ENCODE measurements around the gene COPG2.

COPG2 gene

GRCh38 chr7:130500463-130500862 is 168.1 kb downstream of the COPG2 start:
- DNase-seq (ENCODE audit: low spot score) = no peak

GRCh38 chr7:130494431-130494858 is 174.1 kb downstream of the COPG2 start:
- DNase-seq (ENCODE audit: low spot score) = no peak

DNA sequence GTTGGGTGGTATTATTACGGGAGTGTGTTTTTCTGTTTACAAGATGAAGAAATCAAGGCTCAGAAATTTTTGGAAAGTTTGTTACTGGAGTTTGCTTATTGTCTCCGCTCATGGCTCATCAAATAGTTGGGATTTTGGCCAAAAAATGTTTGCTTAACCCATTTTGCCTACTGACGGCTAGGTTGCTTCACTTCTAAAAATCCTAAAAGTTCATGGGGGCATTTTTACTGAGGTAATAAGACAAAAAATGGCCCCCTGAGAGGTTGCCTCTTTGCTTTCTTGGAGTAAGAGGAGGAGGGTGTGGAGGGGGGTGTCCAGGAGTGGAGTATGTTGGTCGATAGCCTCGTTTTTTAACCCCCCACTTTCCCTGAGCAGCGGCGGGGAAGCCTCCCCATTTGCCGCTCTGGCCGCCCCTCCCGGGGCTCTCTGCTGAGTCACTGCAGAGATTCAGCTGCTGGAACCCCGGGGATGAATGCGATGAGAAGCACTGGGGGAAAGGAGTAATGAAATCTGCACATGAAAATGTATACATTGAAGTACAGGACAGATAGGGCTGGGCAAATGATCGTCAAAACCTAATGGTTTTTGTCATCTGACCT is 175.2 kb downstream of the COPG2 start:
- no peak for DNase-seq (ENCODE audit: low spot score)

DNA sequence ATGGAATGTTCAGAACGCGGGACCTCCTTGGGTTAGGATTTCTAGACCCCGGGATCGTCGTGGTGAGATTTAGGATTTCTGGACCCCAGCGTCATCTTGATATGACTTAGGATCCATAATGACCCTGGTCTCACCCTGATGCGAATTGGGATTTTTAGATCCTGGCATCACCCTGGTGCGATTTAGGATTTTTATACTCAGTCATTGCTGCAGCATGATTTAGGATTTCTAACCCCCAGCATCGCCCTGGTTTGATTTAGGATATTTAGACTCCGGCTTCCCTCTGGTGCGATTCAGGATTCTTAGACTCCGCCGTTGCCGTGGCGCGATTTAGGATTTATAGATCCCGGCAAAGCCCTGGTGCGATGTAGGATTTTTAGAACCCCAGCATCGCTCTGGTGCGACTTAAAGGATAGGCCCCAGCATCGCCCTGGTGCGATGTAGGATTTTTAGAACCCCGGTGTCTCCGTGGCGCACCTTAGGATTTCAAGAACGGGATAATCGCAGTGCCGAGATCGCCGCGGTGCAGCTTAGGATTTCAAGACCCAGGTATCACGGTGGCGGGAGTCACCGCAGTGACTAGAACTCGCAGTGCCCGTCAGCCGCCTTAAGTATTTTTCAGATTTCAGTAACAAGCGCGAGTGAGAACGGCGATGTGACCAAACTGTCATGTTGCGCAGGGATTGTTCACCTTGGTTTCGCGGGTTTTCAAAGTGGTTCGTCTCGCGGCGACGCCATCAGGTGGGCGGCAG is 175.8 kb downstream of the COPG2 start:
- no peak for DNase-seq (ENCODE audit: low spot score)

GRCh38 chr7:130491841-130492522 is 176.6 kb downstream of the COPG2 start, which contains the start of gene MEST:
TSS of gene MEST (plus strand) at chr7:130492085. CDS start at chr7:130492314, 229 bp downstream.
- DNase-seq (ENCODE audit: low spot score) = no peak

GRCh38 chr7:130490888-130491804 is 177.4 kb downstream of the COPG2 start:
- DNase-seq (ENCODE audit: low spot score) = no peak

DNA sequence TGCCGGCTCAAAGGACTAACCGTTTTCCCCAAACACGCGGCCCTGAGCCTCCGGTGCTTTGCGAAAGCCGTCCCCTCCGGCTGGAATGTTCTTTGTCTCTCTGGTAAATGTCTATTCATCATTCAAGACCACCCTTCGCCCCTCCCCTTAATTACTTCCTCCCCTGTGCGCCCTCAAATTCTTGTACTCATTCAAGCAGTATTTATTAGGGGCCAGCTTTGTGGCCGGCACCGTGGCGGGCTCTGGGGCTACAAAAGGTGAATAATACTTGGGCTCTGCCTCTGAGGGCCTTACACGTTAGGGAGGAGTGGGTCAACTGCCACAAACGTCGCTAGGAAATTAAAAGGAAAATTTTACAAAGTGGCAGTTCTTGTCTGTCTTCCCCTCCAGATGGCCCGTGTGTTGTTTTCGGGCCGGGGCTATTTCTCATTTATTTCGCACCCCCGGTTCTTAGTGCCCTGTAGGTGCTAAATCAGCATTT is 178.2 kb downstream of the COPG2 start:
- no peak for DNase-seq (ENCODE audit: low spot score)

- no peak for DNase-seq (ENCODE audit: low spot score)
These were observed 179.2 kb downstream of the COPG2 start for GRCh38 chr7:130489140-130489983.

GRCh38 chr7:130488392-130489139 is 180.0 kb downstream of the COPG2 start:
- no peak for DNase-seq (ENCODE audit: low spot score)

GRCh38 chr7:130486954-130487436 is 181.6 kb downstream of the COPG2 start:
- peak; percentile 23 for DNase-seq (ENCODE audit: low spot score)

DNA sequence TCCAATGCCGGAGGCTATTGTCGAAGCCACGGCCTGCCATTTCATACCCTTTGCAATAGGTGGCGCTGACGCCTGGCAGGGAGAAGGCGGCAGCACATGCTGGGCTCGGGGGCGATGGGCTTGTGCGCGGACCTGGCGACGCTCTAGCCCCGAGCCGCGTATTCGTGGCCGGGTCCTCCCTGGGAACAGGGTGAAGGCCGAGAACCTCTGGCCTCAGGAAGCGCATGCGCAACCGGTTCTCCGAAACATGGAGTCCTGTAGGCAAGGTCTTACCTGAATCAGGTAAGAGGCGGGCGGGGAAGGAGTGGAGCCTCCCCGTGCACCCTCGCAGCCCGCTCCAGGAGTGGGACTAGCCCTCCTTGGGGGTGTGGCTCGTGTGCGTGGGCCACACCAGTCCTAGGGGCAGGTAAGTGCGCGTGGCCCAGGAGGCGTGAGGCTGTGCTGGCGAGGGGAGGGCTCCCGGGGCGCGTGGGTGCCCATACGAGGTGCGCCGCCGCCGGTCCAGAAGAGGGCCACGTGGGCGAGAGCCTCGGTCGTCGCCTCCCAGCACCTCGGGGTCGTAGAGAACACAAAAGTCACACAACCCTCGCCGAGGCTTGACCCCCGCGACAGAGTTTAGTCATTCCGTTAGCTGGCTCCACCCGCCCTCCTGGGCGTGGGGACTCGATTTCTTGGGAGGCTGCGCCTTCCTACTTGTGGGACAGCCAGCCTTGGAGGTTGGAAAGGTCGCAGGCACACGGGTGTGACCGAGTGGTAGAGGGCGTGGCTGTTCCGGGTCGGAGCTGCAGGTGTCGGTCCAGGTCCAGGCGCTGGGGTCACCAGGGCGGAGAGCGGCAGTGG is 182.2 kb downstream of the COPG2 start:
- DNase-seq (ENCODE audit: low spot score) = peak; percentile 88

GRCh38 chr7:130485734-130486113 is 182.8 kb downstream of the COPG2 start:
- no peak for DNase-seq (ENCODE audit: low spot score)

DNA sequence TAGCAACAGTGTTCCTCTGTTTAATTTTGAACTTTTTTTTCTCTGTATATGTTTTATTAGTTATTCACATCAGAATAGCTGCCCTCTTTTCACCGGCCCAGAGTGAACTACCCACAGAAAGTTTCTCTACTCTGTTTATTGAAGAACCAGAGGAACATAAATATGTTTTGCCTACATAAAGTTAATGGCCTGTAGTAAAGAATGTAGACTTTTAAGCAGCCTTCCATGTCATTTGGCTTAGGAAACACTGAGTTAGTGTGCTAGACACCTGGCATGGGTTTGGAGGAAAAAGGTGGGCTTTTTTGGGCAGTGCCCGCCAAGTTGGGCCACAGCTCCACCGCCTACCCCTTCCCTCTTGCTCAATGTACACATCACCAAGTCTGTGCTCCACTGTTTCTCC is 185.5 kb downstream of the COPG2 start:
- DNase-seq (ENCODE audit: low spot score) = no peak

- DNase-seq (ENCODE audit: low spot score) = no peak
These were observed 186.7 kb downstream of the COPG2 start for GRCh38 chr7:130481898-130482297.

GRCh38 chr7:130479716-130480400 is 188.7 kb downstream of the COPG2 start:
- DNase-seq (ENCODE audit: low spot score) = no peak

GRCh38 chr7:130478991-130479390 is 189.6 kb downstream of the COPG2 start:
- no peak for DNase-seq (ENCODE audit: low spot score)

DNA sequence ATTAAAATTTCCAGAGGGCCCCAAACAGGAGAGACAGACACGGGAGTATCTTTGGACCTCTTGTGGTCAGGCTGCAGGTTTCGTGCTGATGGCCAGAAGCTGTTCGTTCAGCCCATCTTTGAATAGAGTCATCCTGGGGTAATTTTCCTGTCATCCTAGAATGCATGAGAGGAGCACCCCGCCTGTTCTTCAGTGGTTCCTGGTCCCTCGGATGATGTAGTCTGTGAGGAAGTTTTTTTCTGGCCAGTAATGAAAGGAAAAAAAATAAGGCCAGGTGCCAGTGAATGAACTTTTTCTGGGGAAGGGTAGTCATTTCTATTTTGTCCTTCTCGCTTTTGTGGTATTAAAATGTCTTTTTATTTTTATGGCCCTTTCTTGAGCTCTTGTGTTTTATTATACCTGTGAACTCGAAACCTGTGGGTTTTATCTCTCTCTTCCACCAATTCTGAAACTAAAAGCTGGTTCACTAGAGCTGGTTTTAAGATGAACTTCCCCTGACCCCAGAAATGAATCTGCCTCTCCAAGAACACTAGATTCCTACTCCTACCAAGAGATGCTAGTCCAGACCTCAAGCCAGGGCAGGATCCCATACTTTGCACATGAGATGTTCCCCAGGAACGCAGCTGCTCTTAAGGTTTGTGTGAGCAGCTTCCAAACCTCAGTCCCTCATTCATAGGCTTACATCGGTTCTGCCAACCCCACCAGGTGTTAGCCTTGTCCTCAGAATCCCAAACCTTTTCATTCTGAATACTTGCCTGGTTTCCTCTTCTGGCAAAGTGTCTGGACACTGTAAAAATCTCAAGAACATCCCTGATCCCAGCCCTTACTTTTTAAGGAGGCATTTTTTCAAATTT is 192.0 kb downstream of the COPG2 start:
- no peak for DNase-seq (ENCODE audit: low spot score)

DNA sequence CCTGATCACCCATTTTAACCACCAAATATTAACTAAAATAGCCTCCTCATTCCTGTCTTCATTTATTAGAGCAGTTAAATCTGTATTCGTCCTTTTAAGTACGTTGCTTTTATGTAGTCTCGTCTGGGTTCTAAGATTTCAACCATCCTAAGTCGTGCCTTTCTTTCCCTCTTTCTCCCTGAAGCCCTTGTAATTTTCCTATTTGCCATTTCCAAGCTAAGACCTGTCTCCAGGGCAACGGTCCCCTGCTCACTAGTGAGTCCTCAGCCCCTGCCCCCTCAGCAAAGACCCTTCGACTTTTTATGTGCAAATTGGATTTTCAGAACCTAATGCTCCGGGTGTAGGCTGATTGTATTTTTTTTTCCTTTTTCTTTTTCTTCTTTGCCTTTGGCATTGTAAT is 192.8 kb downstream of the COPG2 start:
- no peak for DNase-seq (ENCODE audit: low spot score)

Measured in RKO (cell line).